GM10266 (cell line): ENCODE data around the gene CFAP298.
"Not testable (repeated sequence)": the region's sequence is repeated elsewhere in the genome, so short reads cannot be mapped to it uniquely, and the experiment has no call there.

ENCODE experiments used
- DNase-seq: peaks from one replicate; pipeline ENCODE4 v3.0.0; 2012; ENCODE audit errors: extremely low spot score
- CTCF ChIP-seq: IDR thresholded peaks from 2 replicates; pipeline ENCODE4 v1.5.1; 2012; ENCODE audit warnings: mild to moderate bottlenecking, low read depth; ENCODE audit not compliant: control insufficient read depth, insufficient read depth; ENCODE audit errors: missing control alignments

Gene CFAP298

GRCh38 chr21:32612075-32612998 lies at the start of gene CFAP298:
TSS of gene CFAP298 (minus strand) at chr21:32612377. CDS start at chr21:32612243, 134 bp downstream.
- DNase-seq: peak; percentile 84

GRCh38 chr21:32661026-32661782 lies 49.0 kb upstream of the CFAP298 start:
- DNase-seq: not testable (repeated sequence)

More at GRCh38 chr21:32612075-32612998, at the start of gene CFAP298:
- no peak for TF ChIP-seq CTCF

GRCh38 chr21:32658524-32658923 lies 46.3 kb upstream of the CFAP298 start:
- TF ChIP-seq CTCF: no peak
- DNase-seq: no peak

- peak; percentile 53 for DNase-seq
- TF ChIP-seq CTCF: peak; percentile 77
Measured at GRCh38 chr21:32653326-32653901, 41.2 kb upstream of the CFAP298 start.

GRCh38 chr21:32648165-32648564 lies 36.0 kb upstream of the CFAP298 start:
- no peak for TF ChIP-seq CTCF
- no peak for DNase-seq

GRCh38 chr21:32645261-32646182 lies 33.3 kb upstream of the CFAP298 start:
- DNase-seq: no peak
- no peak for TF ChIP-seq CTCF
